GM13976 (cell line): ENCODE data around the gene P2RX4.
A peak's percentile ranks its signal among the peaks of the same experiment; 100 is the strongest.
"Not testable (repeated sequence)": the region's sequence is repeated elsewhere in the genome, so short reads cannot be mapped to it uniquely, and the experiment has no call there.

Experiments used
- DNase-seq: peaks from one replicate; pipeline ENCODE4 v3.0.0; 2012; ENCODE audit warnings: low spot score
- CTCF ChIP-seq: IDR thresholded peaks from 2 replicates; pipeline ENCODE4 v1.5.1; 2012; ENCODE audit warnings: borderline replicate concordance, mild to moderate bottlenecking; ENCODE audit not compliant: insufficient read depth; ENCODE audit errors: extremely low read depth, missing control alignments, control extremely low read depth
- in situ Hi-C: fragments of 300-500 bp; cut with MboI; formaldehyde crosslinking; loops from one replicate; pipeline ENCODE4 v1.12.0; 2022; ENCODE audit warnings: low sequenced_read_pairs, mixed read lengths, inconsistent platforms; ENCODE audit not compliant: unreplicated experiment

Gene P2RX4

GRCh38 chr12:121222847-121223246 is 12.9 kb downstream of the P2RX4 start:
- no peak for TF ChIP-seq CTCF
- in situ Hi-C loops, result no loop called here
- no peak for DNase-seq

- peak; percentile 27 for TF ChIP-seq CTCF
- peak; percentile 51 for DNase-seq
- in situ Hi-C loops, result no loop called here
Observed at GRCh38 chr12:121223292-121224285, 13.7 kb downstream of the P2RX4 start.

GRCh38 chr12:121224591-121224990 is 14.7 kb downstream of the P2RX4 start:
- TF ChIP-seq CTCF, result no peak
- no peak for DNase-seq
- in situ Hi-C loops, result no loop called here

- no peak for TF ChIP-seq CTCF
- in situ Hi-C loops, result no loop called here
- DNase-seq, result no peak
Observed at GRCh38 chr12:121226399-121226798, 16.5 kb downstream of the P2RX4 start.

- DNase-seq, in situ Hi-C loops: not testable (repeated sequence)
Observed at GRCh38 chr12:121226871-121227270, 16.9 kb downstream of the P2RX4 start.

GRCh38 chr12:121227294-121227693 is 17.4 kb downstream of the P2RX4 start:
- in situ Hi-C loops, result no loop called here
- no peak for TF ChIP-seq CTCF
- DNase-seq, result peak; percentile 80

GRCh38 chr12:121228919-121229665 is 19.2 kb downstream of the P2RX4 start:
- in situ Hi-C loops, result no loop called here
- DNase-seq, result no peak
- TF ChIP-seq CTCF, result no peak
